NCI-H446 (cell line): ENCODE measurements around the gene WWC1.

Experiments
- DNase-seq, 2 experiments: peaks; one replicate each; lab custom pipeline; 2025; lab: John Stamatoyannopoulos, UW

WWC1 gene

GRCh38 chr5:168443950-168444700 is 152.7 kb downstream of the WWC1 start:
- DNase-seq = no peak

GRCh38 chr5:168446983-168447619 is 155.7 kb downstream of the WWC1 start:
- DNase-seq = no peak

GRCh38 chr5:168447808-168448207 is 156.4 kb downstream of the WWC1 start:
- DNase-seq = no peak

- DNase-seq = no peak
Measured at GRCh38 chr5:168449166-168449565, 157.7 kb downstream of the WWC1 start.

GRCh38 chr5:168451565-168451964 is 160.1 kb downstream of the WWC1 start:
- DNase-seq = no peak

GRCh38 chr5:168455201-168455600 is 163.8 kb downstream of the WWC1 start:
- DNase-seq = no peak

- no peak for DNase-seq
Measured at GRCh38 chr5:168457542-168457941, 166.1 kb downstream of the WWC1 start.

- no peak for DNase-seq
Measured at GRCh38 chr5:168460606-168461005, 169.2 kb downstream of the WWC1 start.

GRCh38 chr5:168463081-168463480 is 171.6 kb downstream of the WWC1 start:
- no peak for DNase-seq

- DNase-seq = no peak
Measured at GRCh38 chr5:168464214-168464613, 172.8 kb downstream of the WWC1 start.

GRCh38 chr5:168464641-168465040 is 173.2 kb downstream of the WWC1 start:
- DNase-seq = no peak

GRCh38 chr5:168467755-168468330 is 176.4 kb downstream of the WWC1 start:
- no peak for DNase-seq

- DNase-seq = no peak
Measured at GRCh38 chr5:168468836-168469235, 177.4 kb downstream of the WWC1 start.

- DNase-seq = no peak
Measured at GRCh38 chr5:168469816-168470215, 178.4 kb downstream of the WWC1 start.

GRCh38 chr5:168471785-168472184 is 180.3 kb downstream of the WWC1 start:
- DNase-seq = no peak

GRCh38 chr5:168472329-168472728 is 180.9 kb downstream of the WWC1 start:
- no peak for DNase-seq

- no peak for DNase-seq
Measured at GRCh38 chr5:168474319-168474718, 182.9 kb downstream of the WWC1 start.

GRCh38 chr5:168477060-168477459 is 185.6 kb downstream of the WWC1 start:
- no peak for DNase-seq

- DNase-seq = no peak
Measured at GRCh38 chr5:168479166-168479565, 187.7 kb downstream of the WWC1 start.

- DNase-seq = no peak
Measured at GRCh38 chr5:168480601-168481000, 189.2 kb downstream of the WWC1 start.

- no peak for DNase-seq
Measured at GRCh38 chr5:168481330-168481788, 189.9 kb downstream of the WWC1 start.

- DNase-seq = no peak
Measured at GRCh38 chr5:168482361-168482760, 190.9 kb downstream of the WWC1 start.
